Ovary (tissue), 9 donors: ENCODE measurements around the gene GPR157. TPM values are rescaled to one million over a fixed set of nuclear protein-coding genes. Genes with fewer than 3 reads are reported as not detected.

Experiments
- DNase-seq, 5 donors: peaks; one replicate each; pipeline ENCODE4 v3.0.0-alpha.2; 2019 to 2020
- H3K27ac ChIP-seq, 2 donors: fragments of 200-600 bp; one replicate each; pipeline versions ENCODE4 v1.5.1 to v1.8.0; 2019 to 2022
- H3K27me3 ChIP-seq: fragments of 200-600 bp; one replicate; pipeline ENCODE4 v1.8.0; 2022
- H3K36me3 ChIP-seq: fragments of 200-600 bp; sonication (generic); one replicate; pipeline ENCODE4 v1.5.1; 2019
- H3K4me1 ChIP-seq: one replicate; pipeline ENCODE4 v1.8.1; 2013; ENCODE audit warnings: mild to moderate bottlenecking, moderate library complexity; ENCODE audit not compliant: insufficient read depth
- H3K4me3 ChIP-seq: fragments of 200-600 bp; sonication (generic); one replicate; pipeline ENCODE4 v1.5.1; 2017
- H3K9me3 ChIP-seq, 2 donors: fragments of 200-600 bp in 1 of 2; sonication (generic) in 1 of 2; one replicate each; pipeline versions ENCODE4 v1.5.1 to v1.8.1; 2013 to 2019; ENCODE audit warnings: mild to moderate bottlenecking in 1 of 2, moderate library complexity in 1 of 2
- CTCF ChIP-seq, 3 donors: fragments of 450-650 bp in 2 of 3; fragments of 200-600 bp in 1 of 3; IDR thresholded peaks; one replicate each; pipeline versions ENCODE4 v1.5.1 to v1.8.0; 2016 to 2022; ENCODE audit warnings: antibody characterized with exemption in 3 of 3, mild to moderate bottlenecking in 1 of 3
- EP300 ChIP-seq: sonication (generic); formaldehyde crosslinking; IDR thresholded peaks from one replicate; pipeline ENCODE4 v1.6.1; 2017; ENCODE audit warnings: antibody characterized with exemption
- POLR2A ChIP-seq: fragments of 450-650 bp; IDR thresholded peaks from one replicate; pipeline ENCODE4 v1.6.1; 2017; ENCODE audit warnings: antibody characterized with exemption, mild to moderate bottlenecking, moderate library complexity
- WGBS, 3 donors: extraction: QIAGEN DNeasy Blood & Tissue Kit in 1 of 3; methylation state at CpG; one replicate each; pipeline versions ENCODE4 v1.1.5 to v1.1.7; 2013 to 2017; 5-methylcytosine and 5-hydroxymethylcytosine counted together
- intact Hi-C, 4 donors: fragments of 100-400 bp; cut with DNase I; formaldehyde crosslinking; loops; one replicate each; pipeline versions ENCODE4 v1.11.0 to v1.15.1; 2022 to 2023
- polyA plus RNA-seq, 2 donors: library from polyadenylated mRNA; stranded (reverse); fragments of 200-250 nt in 1 of 2; fragments of 350-450 nt in 1 of 2; fragmentation: Illumina TruSeq in 1 of 2; extraction: RNeasy Lipid Tissue Mini Kit (QIAGEN cat#74804) in 1 of 2; gene quantifications; one replicate each; pipeline ENCODE4 v1.2.3, GENCODE V29; 2013 to 2014
- total RNA-seq, 7 donors: library from RNA; depleted of rRNA in 2 of 7; stranded (reverse); fragments of >200 nt in 2 of 7; fragmentation: NEBNext Ultra II Directional in 3 of 7; extraction: Animal tissue kit (Norgen Biotek cat#: 25700) in 3 of 7; gene quantifications; one replicate each; pipeline versions ENCODE4 v1.1.0 to v1.2.4, GENCODE V29; 2016 to 2023
- donor health status: DM: no; HTN: no; CAD: no; lungs with moderate emphysema.
- donor health status: DM: no; HTN: no; CAD: no.
- donor health status: Bipolar disorder and iron deficiency.
- donor health status: DM: yes; HTN: yes; CAD: no.
- donor health status: DM: no; HTN: no; CAD: no.
- donor health status: DM: yes; HTN: yes; CAD: no.

GPR157 gene
- total and polyA plus RNA-seq, 9 donors: 3.1 to 17.8 (median 8.6) TPM

DNA sequence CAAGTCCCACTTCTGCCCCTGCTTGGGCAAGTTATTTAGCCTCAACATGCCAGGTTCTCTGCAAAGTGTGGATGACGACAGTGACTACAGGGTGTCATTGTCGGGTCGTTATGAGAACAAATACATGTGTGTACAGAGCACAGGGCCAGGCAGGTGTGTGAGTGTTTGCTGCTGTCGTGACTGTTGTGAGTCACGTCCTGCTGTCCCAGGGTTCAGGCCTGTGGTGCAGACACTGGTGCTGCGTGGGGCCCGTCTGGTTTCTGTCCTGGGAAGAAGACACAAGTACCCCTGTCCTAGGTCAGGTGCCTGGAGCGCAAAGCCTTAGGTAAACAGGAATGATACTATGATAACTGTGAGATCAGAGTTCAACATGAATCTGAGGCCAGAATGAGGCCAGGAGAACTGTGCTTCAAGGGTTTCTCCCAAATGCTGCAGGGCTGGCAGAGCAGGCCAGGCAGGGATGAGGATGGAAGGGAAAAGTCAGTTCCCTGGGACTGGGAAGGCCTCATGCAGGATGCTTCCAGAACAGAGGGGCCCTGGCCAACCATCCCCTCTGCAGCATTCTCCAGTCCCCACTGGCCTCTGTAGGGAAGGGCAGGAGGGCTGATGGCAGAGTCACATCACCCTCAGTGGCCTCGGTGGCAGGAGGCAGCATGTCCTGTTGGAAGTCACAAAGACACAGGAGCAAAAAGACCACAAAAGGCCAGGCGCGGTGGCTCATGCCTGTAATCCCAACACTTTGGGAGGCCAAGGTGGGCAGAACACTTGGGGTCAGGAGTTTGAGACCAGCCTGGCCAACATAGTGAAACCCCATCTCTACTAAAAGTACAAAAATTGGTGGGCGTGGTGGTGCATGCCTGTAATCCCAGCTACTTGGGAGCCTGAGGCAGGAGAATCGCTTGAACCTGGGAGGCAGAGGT lies 15.7 kb downstream of the GPR157 start:
- no peaks in the 10 kb centered on the region for H3K36me3 ChIP-seq
- intact Hi-C loops: loop anchor here in 3 of 4 donors (5.0 to 10.0 kb wide), 2 partner anchors 84 to 382 kb away; no protein-coding TSS in a partner anchor
- H3K4me1 ChIP-seq: no peaks in the 10 kb centered on the region
- H3K4me3 ChIP-seq: no peak overlapping the region
- TF ChIP-seq CTCF (IDR thresholded peaks at IDR 0.05): no peak
- no peak for TF ChIP-seq EP300
- no peak for TF ChIP-seq POLR2A
- DNase-seq: peak in 3 of 5 donors; percentile 16 to 34 (median 17)
- no peak overlapping the region for H3K27ac ChIP-seq
- H3K9me3 ChIP-seq: no peaks in the 10 kb centered on the region
- no peaks in the 10 kb centered on the region for H3K27me3 ChIP-seq
- WGBS, 3 donors: 92 to 93% (median 93%) methylated on average over 13 of the region's 13 CpGs

DNA sequence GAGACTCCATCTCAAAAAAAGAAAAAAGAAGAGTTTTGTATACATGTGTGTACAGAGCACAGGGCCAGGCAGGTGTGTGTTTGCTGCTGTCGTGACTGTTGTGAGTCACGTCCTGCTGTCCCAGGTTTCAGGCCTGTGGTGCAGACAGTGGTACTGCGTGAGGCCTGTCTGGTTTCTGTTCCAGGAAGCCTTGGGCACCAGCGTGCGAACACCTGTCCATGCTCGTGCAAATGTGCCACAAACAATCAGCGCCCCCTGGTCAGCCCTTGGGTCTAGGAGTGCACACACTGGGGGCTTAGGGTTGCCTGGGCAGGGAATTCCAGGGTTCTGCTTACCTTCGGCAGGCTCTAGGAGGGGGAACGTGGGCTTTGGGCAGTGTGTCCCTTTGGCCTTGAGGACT lies 16.9 kb downstream of the GPR157 start:
- Histone ChIP-seq H3K27me3 (no peaks in the 10 kb centered on the region), H3K27ac (no peak overlapping the region), H3K36me3 (no peaks in the 10 kb centered on the region), H3K4me3 (no peak overlapping the region), H3K9me3 (no peaks in the 10 kb centered on the region), H3K4me1 (peaks cover 1% of the 10 kb centered on the region)
- intact Hi-C loops: loop anchor here in 3 of 4 donors (2.0 to 10.0 kb wide), 3 partner anchors 85 to 383 kb away; no protein-coding TSS in a partner anchor
- TF ChIP-seq POLR2A (no peak), EP300 (no peak), CTCF (IDR thresholded peaks at IDR 0.05) (no peak)
- WGBS, 3 donors: 89 to 95% (median 95%) methylated on average over 9 of the region's 9 CpGs
- DNase-seq: peak in 3 of 5 donors; percentile 26 to 32 (median 26)

- 81 to 86% (median 82%) methylated on average over 11 to 13 of the region's 13 CpGs for WGBS, 3 donors
- peak in 1 of 5 donors; percentile 44 for DNase-seq
- intact Hi-C loops: loop anchor here in 3 of 4 donors (2.0 to 10.0 kb wide), 3 partner anchors 86 to 383 kb away; no protein-coding TSS in a partner anchor
- Histone ChIP-seq H3K4me1 (peaks cover 2% of the 10 kb centered on the region), H3K27me3 (no peaks in the 10 kb centered on the region), H3K4me3 (no peak overlapping the region), H3K27ac (no peak overlapping the region), H3K36me3 (no peaks in the 10 kb centered on the region), H3K9me3 (no peaks in the 10 kb centered on the region)
- no peak for TF ChIP-seq CTCF (IDR thresholded peaks at IDR 0.05)
- no peak for TF ChIP-seq POLR2A
- no peak for TF ChIP-seq EP300
Observed at GRCh38 chr1:9111357-9111691, 17.6 kb downstream of the GPR157 start.

DNA sequence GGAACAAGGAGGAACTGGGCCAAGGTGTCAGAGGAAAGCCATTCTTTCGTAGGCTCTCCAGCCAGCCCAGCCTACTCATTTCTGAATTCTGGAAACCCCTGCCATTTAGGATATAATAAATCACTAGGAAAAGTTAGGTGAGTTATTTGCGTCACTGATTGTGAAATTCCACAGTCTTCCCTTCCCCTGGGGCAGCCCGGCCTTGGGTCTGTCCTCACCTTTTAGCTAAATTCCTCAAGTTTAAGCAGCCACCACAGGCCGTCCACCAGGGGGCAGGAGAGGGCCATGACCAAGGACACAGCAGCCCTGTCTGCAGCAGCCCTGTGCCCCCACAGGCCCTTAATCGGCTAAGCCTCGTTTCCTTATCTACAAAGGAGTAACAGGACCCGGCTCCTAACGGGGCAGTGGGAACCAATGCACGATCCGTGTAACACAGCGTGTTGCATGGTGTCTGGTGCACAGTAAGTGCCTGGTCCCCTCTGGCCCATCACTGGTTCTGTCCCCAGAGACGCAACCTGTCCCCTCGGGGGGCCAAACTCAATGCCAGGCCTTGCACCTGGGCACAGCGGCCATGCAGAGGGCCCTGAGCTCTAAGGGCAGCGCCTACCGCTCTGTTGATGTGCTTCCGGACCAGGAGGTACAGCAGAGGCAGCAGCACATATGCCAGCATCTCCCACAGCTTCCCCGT lies 18.1 kb downstream of the GPR157 start:
- WGBS, 3 donors: 34 to 37% (median 36%) methylated on average over 17 to 18 of the region's 18 CpGs
- H3K4me3 ChIP-seq: no peak overlapping the region
- TF ChIP-seq CTCF (IDR thresholded peaks at IDR 0.05) (peak; percentile 84 to 97 (median 92)), POLR2A (peak; percentile 12), EP300 (no peak)
- intact Hi-C loops: loop anchor here in 3 of 4 donors (2.0 to 10.0 kb wide), 3 partner anchors 86 to 384 kb away; no protein-coding TSS in a partner anchor
- H3K27me3 ChIP-seq: no peaks in the 10 kb centered on the region
- peak; percentile 92 to 97 (median 95) for DNase-seq
- H3K36me3 ChIP-seq: no peaks in the 10 kb centered on the region
- no peak overlapping the region for H3K27ac ChIP-seq
- H3K4me1 ChIP-seq: peaks cover 2% of the 10 kb centered on the region
- H3K9me3 ChIP-seq: no peaks in the 10 kb centered on the region
